ENCODE results near the gene NHEJ1. TPM values are rescaled to one million over a fixed set of nuclear protein-coding genes. Genes with fewer than 3 reads are reported as not detected.

NHEJ1 gene
- total and polyA plus RNA-seq, 8 donors, result 4.5 to 25.5 (median 11.8) TPM

DNA sequence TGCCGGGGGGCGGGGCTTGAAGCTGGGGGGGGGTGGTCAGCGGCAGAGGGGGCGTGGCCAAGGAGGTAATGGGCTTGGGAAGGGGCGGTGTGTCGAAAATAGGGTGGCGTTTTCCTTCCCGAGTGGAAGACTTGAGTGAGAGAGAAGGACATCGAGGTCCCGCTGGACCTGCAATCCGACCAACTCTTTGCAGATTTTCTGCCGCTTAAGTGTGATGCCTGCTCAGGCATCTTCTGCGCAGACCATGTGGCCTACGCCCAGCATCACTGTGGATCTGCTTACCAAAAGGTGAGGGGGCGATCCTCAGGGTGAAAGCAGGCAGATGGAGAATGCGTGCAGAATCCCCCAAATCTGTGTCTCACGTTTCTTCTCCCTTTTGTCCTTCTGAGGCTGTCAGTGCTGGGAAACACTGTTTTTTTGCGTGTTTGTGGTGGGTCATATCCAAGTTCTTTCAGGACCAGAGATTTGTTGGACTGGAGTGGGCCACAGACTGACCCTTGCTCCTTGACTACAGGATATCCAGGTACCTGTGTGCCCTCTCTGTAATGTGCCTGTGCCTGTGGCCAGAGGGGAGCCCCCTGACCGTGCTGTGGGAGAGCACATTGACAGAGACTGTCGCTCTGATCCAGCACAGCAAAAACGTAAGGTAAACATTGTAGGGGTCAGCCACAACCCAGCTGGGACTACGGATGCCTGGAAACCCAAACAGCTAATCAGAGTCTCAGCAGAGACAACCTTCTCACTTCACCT lies 46.7 kb upstream of the NHEJ1 start:
- TF ChIP-seq POLR2A (IDR thresholded peaks at IDR 0.05), result no peak
- no peak for TF ChIP-seq EP300 (IDR thresholded peaks at IDR 0.05)
- no peak for TF ChIP-seq POLR2AphosphoS5 (IDR thresholded peaks at IDR 0.05)
- no peak for TF ChIP-seq CTCF (IDR thresholded peaks at IDR 0.05)
- Histone ChIP-seq H3K36me3 (peaks cover 28 to 42% (median 41%) of the 10 kb centered on the region in 4 donors), H3K4me1 (peaks cover 15 to 34% (median 25%) of the 10 kb centered on the region in 4 donors), H3K27ac (peak overlapping the region; percentile 96 to 98 (median 97)), H3K4me3 (peak overlapping the region; percentile 56 to 83 (median 64)), H3K27me3 (no peaks in the 10 kb centered on the region), H3K9me3 (no peaks in the 10 kb centered on the region)
- 7 to 14% (median 11%) methylated on average over 19 to 22 of the region's 22 CpGs for WGBS, 5 donors
- intact Hi-C loops (cut with DNase I; ENCODE audit: low total_unique reads), result no loop called here
- no peak for DNase-seq

- peak within 1 kb of the TSS; percentile 56 to 83 (median 64) for H3K4me3 ChIP-seq
- no peaks in the 10 kb centered on the region for H3K27me3 ChIP-seq
- DNase-seq, result peak; percentile 97 to 98
- H3K36me3 ChIP-seq, result peaks cover 24 to 36% (median 36%) of the 10 kb centered on the region in 4 donors
- H3K4me1 ChIP-seq, result peaks cover 15 to 36% (median 30%) of the 10 kb centered on the region in 4 donors
- H3K27ac ChIP-seq, result peak within 1 kb of the TSS; percentile 97 to 98 (median 97)
- intact Hi-C loops (cut with DNase I; ENCODE audit: low total_unique reads), result no loop called here
- WGBS, 5 donors, result 0 to 3% (median 1%) methylated on average over 19 to 76 of the region's 76 CpGs
- no peaks in the 10 kb centered on the region for H3K9me3 ChIP-seq
- TF ChIP-seq POLR2AphosphoS5 (IDR thresholded peaks at IDR 0.05), result peak; percentile 99
- TF ChIP-seq POLR2A (IDR thresholded peaks at IDR 0.05), result peak in 2 of 4 donors; percentile 84 to 88
- peak in 1 of 7 experiments; percentile 30 for TF ChIP-seq CTCF (IDR thresholded peaks at IDR 0.05)
- TF ChIP-seq EP300 (IDR thresholded peaks at IDR 0.05), result no peak
Observed at GRCh38 chr2:219206328-219207133, 45.9 kb upstream of the NHEJ1 start, which contains the start of gene ZFAND2B. Gene ZFAND2B (plus strand): TSS chr2:219206782. CDS start chr2:219206988, 206 bp downstream.

- peak overlapping the region; percentile 97 to 98 (median 97) for H3K27ac ChIP-seq
- H3K36me3 ChIP-seq, result peaks cover 23 to 33% (median 32%) of the 10 kb centered on the region in 4 donors
- DNase-seq, result no peak
- H3K4me3 ChIP-seq, result peak overlapping the region; percentile 56 to 83 (median 64)
- intact Hi-C loops (cut with DNase I; ENCODE audit: low total_unique reads), result no loop called here
- no peaks in the 10 kb centered on the region for H3K9me3 ChIP-seq
- 12 to 22% (median 13%) methylated on average over 7 of the region's 7 CpGs for WGBS, 5 donors
- no peaks in the 10 kb centered on the region for H3K27me3 ChIP-seq
- peaks cover 15 to 38% (median 29%) of the 10 kb centered on the region in 4 donors for H3K4me1 ChIP-seq
- TF ChIP-seq POLR2A (IDR thresholded peaks at IDR 0.05), result no peak
- no peak for TF ChIP-seq POLR2AphosphoS5 (IDR thresholded peaks at IDR 0.05)
- no peak for TF ChIP-seq CTCF (IDR thresholded peaks at IDR 0.05)
- no peak for TF ChIP-seq EP300 (IDR thresholded peaks at IDR 0.05)
Observed at GRCh38 chr2:219205981-219206327, 45.3 kb upstream of the NHEJ1 start.

DNA sequence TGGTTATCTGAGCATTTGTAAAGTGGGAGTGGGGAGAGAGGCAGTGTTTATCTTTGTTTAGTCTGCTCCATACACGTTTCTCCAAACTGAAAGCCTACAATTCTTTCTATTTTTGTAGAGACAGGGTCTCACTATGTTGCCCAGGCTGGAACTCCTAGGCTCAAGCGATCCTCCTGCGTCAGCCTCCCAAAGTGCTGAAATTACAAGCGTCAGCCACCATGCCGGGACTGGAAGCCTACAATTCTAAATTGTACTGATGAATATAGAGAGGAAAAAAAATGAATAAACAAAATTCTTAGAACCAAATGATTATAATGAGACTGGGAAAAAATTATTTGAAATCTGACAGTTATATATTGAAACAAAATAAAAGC lies 44.5 kb upstream of the NHEJ1 start:
- Histone ChIP-seq H3K9me3 (no peaks in the 10 kb centered on the region), H3K27me3 (no peaks in the 10 kb centered on the region), H3K36me3 (peaks cover 15 to 25% (median 24%) of the 10 kb centered on the region in 4 donors), H3K4me1 (peaks cover 15 to 38% (median 29%) of the 10 kb centered on the region in 4 donors), H3K27ac (no peak overlapping the region), H3K4me3 (no peak overlapping the region)
- 82 to 85% (median 84%) methylated on average over 5 of the region's 5 CpGs for WGBS, 5 donors
- DNase-seq, result no peak
- TF ChIP-seq POLR2A (IDR thresholded peaks at IDR 0.05), result no peak
- TF ChIP-seq POLR2AphosphoS5 (IDR thresholded peaks at IDR 0.05), result no peak
- TF ChIP-seq CTCF (IDR thresholded peaks at IDR 0.05), result no peak
- no peak for TF ChIP-seq EP300 (IDR thresholded peaks at IDR 0.05)
- intact Hi-C loops (cut with DNase I; ENCODE audit: low total_unique reads), result no loop called here
